Activated naive CD4-positive, alpha-beta T cell (primary cell): Measurements from ENCODE around the gene STARD13.

Source experiments
- DNase-seq, 4 experiments: peaks; one replicate each; lab custom pipeline; 2025; lab: John Stamatoyannopoulos, UW

STARD13 gene

DNA sequence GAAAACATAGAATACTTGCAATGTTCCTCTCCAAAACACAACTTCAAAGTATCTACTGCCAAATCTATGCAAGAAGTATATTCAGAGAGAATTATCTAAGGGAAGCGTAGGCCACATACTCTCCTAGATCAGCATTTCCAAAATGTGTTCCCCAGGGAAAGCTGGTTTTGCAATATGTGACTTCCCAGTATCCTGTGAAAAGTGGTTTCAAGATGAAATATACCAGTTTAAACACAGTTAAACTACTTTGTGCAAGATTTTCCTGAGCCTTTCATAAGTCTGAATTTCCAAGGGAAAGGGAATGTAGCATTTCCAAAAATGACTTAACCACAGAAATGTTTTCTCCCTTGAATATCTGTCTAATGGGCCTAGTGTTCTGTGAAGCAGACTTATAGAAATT lies 7.6 kb downstream of the STARD13 start:
- no peak for DNase-seq

DNA sequence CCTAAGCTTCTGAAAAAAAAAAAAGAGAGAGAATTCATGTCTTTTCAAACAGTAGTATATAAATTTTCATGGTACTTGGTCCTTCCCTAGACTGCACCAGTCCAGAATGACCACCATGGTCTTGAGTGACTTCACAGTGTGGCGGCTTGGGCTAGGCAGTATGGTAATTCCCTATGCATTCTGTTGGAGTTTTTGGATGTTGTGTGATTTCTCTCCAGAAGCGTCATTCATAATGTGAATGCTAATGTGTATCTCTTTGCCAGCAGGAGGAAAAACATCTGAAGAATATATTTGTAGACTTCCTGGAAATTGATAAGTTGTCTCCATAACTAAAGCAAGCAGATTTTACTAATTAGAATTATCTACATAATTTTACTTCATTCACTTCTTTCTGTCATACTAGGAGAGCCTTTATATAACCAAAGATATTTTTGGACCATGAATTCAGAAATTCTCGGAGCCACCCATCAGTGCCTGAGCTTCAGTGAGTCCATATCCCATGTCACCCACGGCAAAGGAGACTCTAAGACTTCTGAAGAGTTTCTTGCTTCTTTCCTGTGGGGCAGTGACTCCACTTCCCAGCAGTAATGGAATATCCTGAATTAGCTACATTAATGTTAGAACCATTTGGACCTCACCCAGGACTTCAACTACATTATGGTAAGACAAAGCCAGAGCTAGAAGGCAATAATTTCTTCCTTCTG lies 8.4 kb downstream of the STARD13 start:
- no peak for DNase-seq

DNA sequence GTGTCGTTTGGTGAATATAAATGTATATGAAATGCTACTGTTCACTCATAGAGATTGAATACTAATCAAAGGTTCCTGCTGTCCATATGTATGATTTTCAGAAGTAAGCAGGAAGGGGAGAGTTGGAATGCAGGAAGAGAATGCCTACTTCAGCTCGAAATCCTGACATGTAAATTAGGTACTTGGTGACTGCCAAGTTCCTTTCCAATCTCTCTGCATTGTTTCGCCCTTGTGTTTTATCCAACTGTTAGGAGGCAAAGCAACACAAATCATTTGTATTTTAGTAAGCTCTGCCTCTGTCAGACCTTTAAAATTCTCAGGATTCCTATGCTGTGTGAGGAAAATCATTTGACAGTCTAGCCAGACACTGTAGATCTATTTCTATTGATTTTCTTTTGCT lies 9.0 kb downstream of the STARD13 start:
- no peak for DNase-seq

DNA sequence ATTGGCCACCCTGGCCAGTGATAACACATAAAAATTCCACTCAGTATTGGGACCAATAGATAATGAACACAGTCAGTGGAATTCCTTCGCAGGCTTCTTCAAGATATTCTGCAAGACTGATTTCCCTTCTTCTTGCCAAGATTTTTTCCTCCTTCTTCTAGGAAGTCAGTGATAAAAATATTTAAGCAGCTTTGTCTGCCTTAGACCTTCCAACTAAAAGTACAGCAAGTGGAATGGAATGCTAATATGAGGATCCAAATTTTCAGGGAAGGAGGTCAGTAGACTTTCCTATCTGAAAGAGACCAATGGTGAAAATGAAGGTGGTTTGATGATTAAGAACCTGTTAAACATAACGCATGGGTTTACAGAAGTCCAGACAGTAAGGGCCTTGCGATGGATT lies 9.6 kb downstream of the STARD13 start:
- no peak for DNase-seq

GRCh38 chr13:33274264-33274663 lies 11.3 kb downstream of the STARD13 start:
- DNase-seq: no peak

DNA sequence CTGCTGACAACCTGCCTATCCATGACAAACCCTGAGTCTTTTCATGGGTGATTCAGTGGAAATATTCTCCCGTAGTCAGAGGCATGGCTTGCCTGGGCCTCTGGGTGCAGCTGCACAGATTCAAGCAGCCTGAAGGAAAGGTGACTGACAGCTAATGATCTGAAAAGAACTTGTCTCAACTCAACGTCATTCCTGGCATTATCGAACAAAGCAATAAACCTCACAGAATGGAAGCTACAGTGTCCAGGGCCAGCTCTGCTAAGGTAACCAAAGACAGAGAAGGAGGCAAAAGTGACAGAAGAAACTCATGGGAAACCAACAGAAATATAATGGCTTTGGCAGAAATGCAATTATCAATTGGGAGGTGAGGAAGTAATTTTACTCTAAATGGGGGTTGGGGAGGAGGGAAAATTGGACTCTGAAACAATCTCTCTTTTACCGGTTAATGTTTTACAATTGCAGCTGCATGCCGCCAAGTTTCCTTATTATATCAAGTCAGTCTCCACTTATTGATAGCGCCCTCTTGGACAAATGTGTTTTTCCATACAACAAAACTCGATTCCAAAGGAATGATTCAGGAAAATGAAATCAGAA lies 12.9 kb downstream of the STARD13 start:
- DNase-seq: no peak

DNA sequence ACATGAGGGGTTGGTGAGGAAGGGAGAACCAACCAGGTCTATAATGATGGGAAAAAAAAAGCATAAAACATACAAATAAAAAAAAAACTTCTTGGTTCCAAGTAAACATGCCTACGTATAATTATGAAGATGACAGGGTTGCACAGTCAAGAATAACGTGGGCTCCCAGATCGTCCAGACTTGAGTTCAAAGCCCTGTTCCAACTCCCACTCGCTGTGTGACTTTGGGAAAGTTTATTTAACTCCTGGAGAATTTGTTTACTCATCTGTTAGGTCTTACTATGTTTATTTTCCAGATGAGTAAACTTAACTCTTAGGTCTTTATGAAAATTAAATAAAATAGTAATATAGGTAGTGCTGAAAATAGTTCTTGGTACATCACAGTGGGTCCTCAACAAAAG lies 13.8 kb downstream of the STARD13 start:
- no peak for DNase-seq

DNA sequence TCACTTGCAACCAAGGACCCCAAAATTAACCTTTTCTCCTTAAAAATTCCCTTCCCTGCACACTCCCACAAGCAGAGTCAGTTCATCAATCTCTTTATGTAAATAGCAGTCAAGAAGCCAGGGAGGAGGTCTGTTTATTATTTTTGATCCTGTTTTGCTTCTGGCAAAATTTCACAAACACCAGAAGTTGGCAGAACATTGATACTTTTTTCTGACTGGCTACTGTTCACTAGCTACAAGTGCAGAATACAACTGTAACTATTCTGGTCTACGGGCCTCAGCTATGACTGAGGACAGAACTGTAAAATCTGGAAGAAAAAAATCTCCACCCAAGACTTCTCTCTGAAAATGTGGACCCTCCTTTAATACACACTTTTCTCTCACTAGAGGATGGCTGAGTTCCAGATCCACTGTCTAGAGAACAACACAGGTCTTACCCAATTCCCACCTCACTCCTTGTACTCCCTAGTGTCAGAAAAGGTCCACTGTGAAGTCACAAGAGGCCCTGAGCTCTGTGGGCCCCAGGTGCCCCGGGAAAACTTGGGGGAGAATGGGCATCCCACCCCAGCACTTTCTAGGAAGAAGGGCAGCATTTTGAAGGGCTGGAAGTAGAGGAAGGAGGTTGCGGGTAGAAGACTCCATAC lies 14.5 kb downstream of the STARD13 start:
- DNase-seq: no peak

DNA sequence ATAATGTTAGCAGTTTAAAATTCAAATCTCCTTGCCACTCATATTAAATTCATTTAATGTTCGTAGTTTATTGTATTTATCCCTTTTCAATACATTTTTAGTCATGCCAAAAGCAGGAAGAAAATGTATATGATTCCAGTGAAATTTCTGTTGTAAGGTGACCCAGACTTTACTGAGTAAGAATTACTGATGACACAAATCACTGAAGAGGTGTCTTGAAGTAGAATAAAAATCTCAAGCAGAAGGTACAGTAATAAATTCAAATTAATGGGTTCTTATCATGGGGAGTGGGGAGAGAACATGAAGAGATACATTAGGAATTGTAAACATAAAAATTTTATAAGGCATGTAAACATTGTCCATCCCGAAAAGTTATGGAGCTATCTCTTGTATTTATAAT lies 19.9 kb downstream of the STARD13 start:
- DNase-seq: no peak

DNA sequence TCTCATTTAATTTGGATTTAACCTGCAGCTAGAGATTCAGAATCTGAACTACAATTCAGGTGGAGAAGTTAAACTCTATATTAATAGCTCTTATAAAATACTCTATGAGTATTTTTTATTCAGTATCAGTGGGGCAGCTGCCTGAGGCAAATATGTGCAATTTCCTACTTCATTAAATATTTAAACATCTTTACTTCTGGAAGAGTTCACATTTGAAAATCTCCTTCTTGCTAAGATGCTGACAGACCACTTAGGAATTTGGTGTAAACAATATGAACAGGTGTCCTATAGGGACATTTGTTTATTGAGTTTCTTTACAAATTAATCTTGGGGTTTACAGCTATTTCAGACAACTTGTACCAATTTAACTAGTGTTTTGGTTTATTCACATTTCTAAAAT lies 20.4 kb downstream of the STARD13 start:
- no peak for DNase-seq

DNA sequence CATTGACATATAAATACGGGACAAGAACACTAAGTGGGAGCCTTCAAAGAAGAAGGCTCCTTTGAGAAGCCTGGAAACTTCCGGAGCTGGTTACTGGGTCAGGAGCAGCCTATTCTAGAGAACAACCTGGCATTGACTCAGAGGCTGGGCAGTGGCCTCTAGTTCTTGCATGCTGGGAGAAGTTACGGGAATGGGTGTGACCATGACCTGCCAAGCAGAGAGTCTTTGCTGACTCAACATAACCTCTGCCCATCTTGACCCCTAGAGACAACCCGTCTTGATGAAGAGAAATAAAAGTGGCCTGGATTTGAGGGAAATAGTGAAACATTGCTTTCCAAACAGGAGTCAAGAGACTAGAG lies 21.0 kb downstream of the STARD13 start:
- DNase-seq: no peak

GRCh38 chr13:33263976-33264619 lies 21.5 kb downstream of the STARD13 start:
- DNase-seq: no peak

DNA sequence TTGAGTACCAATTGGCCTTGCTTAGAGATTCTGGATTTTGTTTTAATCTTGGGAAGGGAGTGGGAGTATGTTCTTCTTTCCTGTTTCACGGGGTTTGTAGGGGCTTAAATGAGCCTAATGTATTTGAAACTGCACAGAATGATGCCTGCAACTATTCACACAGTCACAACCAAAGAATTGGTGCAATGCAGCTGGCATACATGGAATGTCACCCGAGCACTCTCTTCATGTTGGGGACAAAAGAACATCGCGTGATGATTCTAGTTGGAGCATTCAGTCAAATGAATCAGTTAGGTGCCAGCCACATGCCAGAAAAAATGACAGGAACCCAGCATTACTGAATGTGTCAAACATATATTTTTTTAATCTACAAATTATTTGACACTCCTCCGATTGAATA lies 22.1 kb downstream of the STARD13 start:
- DNase-seq: no peak

DNA sequence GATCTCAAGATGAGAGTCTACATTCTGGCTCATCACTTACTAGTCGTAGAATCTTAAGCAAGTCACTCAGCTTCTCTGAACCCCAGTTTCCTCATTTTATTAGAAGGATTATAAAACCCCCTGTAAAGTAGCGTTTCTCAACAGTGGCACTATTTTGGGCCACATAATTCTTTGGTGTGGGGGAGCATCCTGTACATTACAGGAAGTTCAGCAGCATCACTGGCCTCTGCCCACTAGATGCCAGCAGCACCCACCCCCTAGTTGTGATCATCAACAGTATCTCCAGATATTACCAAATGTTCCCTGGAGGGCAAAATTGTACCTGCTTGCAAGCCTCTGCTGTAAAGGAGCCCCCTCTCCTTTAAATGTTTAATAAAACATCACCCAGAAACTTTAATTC lies 22.6 kb downstream of the STARD13 start:
- DNase-seq: no peak

- DNase-seq: no peak
Observed at GRCh38 chr13:33262594-33262993, 23.0 kb downstream of the STARD13 start.

DNA sequence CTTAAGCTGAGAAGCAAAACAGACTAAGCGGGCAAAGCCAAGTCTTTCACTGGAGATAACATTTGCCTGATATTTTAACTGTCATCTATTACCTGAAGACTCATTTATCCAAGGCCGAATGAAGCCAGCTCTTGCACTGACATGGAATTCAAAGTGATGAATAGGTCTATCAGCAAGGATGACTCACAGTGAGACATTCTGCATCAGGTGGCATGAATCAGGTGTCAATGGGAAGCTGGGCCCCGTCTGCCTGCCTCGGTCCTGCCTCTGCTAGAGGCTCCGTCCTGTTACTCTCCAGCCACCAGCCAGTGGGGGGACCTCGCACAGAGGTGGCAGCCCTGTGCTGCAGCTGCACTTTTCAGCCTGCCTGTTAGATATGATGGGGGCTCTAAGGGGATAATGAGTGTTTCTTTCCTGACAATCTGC lies 23.5 kb downstream of the STARD13 start:
- DNase-seq: no peak

- no peak for DNase-seq
Observed at GRCh38 chr13:33261387-33262061, 24.0 kb downstream of the STARD13 start.

DNA sequence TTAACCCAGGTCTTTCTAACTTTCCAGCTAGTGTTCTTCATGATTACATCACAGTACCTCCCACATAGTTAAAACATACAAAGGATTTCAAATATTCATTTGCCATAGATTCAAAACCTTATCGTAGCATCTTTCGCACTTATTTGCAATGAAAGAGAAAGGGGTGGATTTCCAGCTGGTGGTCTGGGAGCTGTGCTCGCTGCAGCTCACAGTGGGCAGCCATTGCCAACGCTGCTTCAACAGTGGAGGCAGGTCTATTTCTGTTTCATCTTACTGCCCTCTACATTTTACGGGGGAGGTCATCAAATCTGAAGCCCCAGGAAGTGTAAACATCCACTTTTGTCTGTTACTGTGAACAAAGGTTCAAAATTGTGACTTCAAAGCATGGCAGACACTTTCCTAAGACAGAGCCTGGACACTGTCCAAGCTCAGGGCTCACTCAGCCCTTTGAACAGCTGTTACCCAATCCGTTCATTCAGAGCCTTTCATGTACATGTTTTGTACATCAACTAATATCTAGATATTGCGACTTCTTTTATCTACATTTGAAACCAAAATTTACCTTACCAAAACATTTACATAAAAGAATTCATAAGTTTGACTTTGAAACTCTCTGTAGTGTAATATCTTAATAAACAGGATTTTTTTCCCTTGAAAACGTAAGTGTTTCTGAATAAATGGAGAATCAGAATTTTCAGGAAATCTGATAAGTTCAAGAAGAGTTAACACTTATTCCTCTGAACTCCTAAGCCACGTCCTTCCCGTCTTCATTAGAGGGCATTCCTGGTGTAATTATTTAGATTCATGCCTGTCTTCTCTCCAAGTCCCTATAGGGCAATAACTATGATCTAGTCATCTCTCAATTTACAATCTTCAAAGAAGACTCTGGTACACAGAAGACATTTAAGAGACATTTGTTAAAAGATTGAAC lies 25.1 kb downstream of the STARD13 start:
- DNase-seq: no peak

DNA sequence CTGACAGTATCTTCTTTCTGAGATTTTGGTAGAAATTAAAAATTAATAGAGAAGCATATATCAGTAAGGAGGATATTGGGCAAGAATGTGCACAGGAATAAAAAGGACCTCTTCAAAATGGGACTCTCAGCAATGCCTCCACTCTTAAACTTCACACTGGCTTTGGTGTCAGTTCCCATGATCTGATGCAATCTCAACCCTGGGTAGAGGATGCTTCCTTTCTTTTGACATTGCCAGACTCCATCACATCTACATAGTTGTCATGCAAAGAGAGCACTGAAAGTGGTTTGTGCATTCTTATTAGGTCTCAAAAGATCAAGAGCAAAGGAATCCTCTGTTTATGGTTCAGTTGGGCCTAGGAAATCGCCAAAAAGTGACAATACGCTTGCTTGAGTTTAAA lies 26.3 kb downstream of the STARD13 start:
- no peak for DNase-seq

GRCh38 chr13:33258808-33259193 lies 26.8 kb downstream of the STARD13 start:
- DNase-seq: no peak
